ENCODE measurements around the gene MRPL54.

DNA sequence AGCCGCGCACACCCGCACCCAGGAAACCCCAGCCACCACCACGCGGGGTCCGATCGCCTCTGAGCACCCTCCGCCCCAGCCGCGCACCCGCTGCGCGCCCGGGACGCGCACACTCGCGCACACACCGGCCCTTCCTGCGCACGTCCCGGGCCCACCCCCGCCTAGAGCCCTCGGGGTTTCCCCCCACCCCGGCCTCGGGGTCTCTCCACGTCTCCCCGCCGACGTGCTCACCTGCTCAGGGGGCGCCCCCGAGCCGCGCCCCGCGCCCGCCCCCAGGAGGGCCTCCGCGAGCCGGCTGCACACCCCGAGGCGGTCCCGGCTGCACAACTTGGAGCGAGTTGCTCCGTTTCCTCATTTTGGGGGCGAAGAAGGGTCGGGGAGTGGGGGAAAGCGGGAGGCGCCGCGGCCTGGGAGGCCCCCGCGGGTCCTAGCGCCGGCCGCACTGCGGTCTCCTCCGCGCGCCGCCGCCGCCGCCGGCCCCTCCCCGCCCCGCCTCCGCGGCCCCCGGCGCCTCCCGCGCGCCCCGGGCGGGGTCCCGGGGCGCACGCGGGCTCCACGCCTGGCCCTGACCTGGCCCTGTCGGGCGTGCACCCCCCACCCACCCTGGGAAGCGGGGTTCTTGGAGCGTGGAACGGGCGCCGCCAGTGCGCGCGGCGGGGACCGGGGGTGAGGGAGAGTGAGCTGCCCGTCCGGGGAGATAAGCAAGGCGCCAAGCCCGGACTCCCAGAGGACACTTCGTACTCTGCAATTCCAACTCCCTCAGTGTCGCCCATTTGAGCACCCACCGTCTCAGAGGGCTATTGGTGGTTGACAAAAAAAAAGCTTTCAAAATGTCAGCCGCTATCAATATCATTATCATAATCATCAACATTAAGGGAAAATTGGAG, 23.7 kb downstream of the MRPL54 start, which contains the start of gene MATK:
- no peak for TF ChIP-seq POLR2AphosphoS5 (IDR thresholded peaks at IDR 0.05)
- TF ChIP-seq, protein P1, sequence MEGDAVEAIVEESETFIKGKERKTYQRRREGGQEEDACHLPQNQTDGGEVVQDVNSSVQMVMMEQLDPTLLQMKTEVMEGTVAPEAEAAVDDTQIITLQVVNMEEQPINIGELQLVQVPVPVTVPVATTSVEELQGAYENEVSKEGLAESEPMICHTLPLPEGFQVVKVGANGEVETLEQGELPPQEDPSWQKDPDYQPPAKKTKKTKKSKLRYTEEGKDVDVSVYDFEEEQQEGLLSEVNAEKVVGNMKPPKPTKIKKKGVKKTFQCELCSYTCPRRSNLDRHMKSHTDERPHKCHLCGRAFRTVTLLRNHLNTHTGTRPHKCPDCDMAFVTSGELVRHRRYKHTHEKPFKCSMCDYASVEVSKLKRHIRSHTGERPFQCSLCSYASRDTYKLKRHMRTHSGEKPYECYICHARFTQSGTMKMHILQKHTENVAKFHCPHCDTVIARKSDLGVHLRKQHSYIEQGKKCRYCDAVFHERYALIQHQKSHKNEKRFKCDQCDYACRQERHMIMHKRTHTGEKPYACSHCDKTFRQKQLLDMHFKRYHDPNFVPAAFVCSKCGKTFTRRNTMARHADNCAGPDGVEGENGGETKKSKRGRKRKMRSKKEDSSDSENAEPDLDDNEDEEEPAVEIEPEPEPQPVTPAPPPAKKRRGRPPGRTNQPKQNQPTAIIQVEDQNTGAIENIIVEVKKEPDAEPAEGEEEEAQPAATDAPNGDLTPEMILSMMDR (IDR thresholded peaks at IDR 0.05; ENCODE audit: poor library complexity, severe bottlenecking): no peak
- TF ChIP-seq, protein P2, sequence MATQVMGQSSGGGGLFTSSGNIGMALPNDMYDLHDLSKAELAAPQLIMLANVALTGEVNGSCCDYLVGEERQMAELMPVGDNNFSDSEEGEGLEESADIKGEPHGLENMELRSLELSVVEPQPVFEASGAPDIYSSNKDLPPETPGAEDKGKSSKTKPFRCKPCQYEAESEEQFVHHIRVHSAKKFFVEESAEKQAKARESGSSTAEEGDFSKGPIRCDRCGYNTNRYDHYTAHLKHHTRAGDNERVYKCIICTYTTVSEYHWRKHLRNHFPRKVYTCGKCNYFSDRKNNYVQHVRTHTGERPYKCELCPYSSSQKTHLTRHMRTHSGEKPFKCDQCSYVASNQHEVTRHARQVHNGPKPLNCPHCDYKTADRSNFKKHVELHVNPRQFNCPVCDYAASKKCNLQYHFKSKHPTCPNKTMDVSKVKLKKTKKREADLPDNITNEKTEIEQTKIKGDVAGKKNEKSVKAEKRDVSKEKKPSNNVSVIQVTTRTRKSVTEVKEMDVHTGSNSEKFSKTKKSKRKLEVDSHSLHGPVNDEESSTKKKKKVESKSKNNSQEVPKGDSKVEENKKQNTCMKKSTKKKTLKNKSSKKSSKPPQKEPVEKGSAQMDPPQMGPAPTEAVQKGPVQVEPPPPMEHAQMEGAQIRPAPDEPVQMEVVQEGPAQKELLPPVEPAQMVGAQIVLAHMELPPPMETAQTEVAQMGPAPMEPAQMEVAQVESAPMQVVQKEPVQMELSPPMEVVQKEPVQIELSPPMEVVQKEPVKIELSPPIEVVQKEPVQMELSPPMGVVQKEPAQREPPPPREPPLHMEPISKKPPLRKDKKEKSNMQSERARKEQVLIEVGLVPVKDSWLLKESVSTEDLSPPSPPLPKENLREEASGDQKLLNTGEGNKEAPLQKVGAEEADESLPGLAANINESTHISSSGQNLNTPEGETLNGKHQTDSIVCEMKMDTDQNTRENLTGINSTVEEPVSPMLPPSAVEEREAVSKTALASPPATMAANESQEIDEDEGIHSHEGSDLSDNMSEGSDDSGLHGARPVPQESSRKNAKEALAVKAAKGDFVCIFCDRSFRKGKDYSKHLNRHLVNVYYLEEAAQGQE (IDR thresholded peaks at IDR 0.05; ENCODE audit: borderline replicate concordance): no peak
- TF ChIP-seq EP300 (conservative IDR thresholded peaks at IDR 0.05; ENCODE audit: poor library complexity, severe bottlenecking): no peak
- no peak for TF ChIP-seq EZH2 (IDR thresholded peaks at IDR 0.05; ENCODE audit: borderline replicate concordance, insufficient read depth, low read length, poor library complexity, severe bottlenecking)
- no peak for TF ChIP-seq TAF1 (IDR thresholded peaks at IDR 0.05; ENCODE audit: low read depth)
- TF ChIP-seq RAD21 (conservative IDR thresholded peaks at IDR 0.05): no peak
- no peak for TF ChIP-seq SMC3 (conservative IDR thresholded peaks at IDR 0.05; ENCODE audit: poor library complexity)
- peak; percentile 33 for TF ChIP-seq MXI1 (conservative IDR thresholded peaks at IDR 0.05; ENCODE audit: poor library complexity, severe bottlenecking)

Data from neural cell (in vitro differentiated cells).